GM10248 (cell line): ENCODE data around the gene LGALS3BP.

ENCODE experiments used
- CTCF ChIA-PET: fragments of 300-600 bp; sonication (Branson Sonifier 250); formaldehyde crosslinking; extraction: SDS; loops from one replicate; lab custom pipeline; 2021; ENCODE audit warnings: antibody characterized with exemption; lab: Yijun Ruan, JAX
- POLR2A ChIA-PET: fragments of 350-650 bp; sonication (Branson Sonifier 250); formaldehyde crosslinking; extraction: SDS; loops from one replicate; lab custom pipeline; 2020; ENCODE audit warnings: antibody characterized with exemption; lab: Yijun Ruan, JAX
- DNase-seq: peaks from one replicate; pipeline ENCODE4 v3.0.0; 2012; ENCODE audit errors: extremely low spot score
- CTCF ChIP-seq: IDR thresholded peaks from 2 replicates; pipeline ENCODE4 v1.5.1; 2012; ENCODE audit warnings: mild to moderate bottlenecking, low read depth; ENCODE audit errors: extremely low read depth, missing control alignments, control extremely low read depth

The LGALS3BP gene

GRCh38 chr17:79002796-79003593 is 23.3 kb upstream of the LGALS3BP start:
- no peak for DNase-seq
- ChIA-PET CTCF (no interaction called here), POLR2A (interaction anchor here (0.6 kb wide), 1 partner anchor 1038 kb away, joined by 7 read pairs; no protein-coding TSS in a partner anchor)
- TF ChIP-seq CTCF = no peak

- ChIA-PET CTCF (interaction anchor here (1.0 kb wide), 1 partner anchor 15 kb away, joined by 3 read pairs; no protein-coding TSS in a partner anchor), POLR2A (no interaction called here)
- no peak for TF ChIP-seq CTCF
- DNase-seq = no peak
Observed at GRCh38 chr17:79002291-79002690, 22.6 kb upstream of the LGALS3BP start.

GRCh38 chr17:79001190-79002020 is 21.7 kb upstream of the LGALS3BP start:
- no peak for DNase-seq
- no peak for TF ChIP-seq CTCF
- POLR2A ChIA-PET = no interaction called here
- CTCF ChIA-PET = interaction anchor here (1.0 to 2.2 kb wide), 2 partner anchors 14 to 30 kb away, joined by 3 to 9 read pairs; no protein-coding TSS in a partner anchor

- ChIA-PET POLR2A (interaction anchor here (0.6 kb wide), 1 partner anchor 1643 kb away, joined by 3 read pairs; no protein-coding TSS in a partner anchor), CTCF (interaction anchor here (2.2 kb wide), 1 partner anchor 29 kb away, joined by 9 read pairs; no protein-coding TSS in a partner anchor)
- DNase-seq = no peak
- no peak for TF ChIP-seq CTCF
Observed at GRCh38 chr17:79000396-79001189, 20.9 kb upstream of the LGALS3BP start.

GRCh38 chr17:78999947-79000395 is 20.2 kb upstream of the LGALS3BP start:
- no peak for TF ChIP-seq CTCF
- no peak for DNase-seq
- POLR2A ChIA-PET = interaction anchor here (0.7 kb wide), 1 partner anchor 95 kb away, joined by 11 read pairs; no protein-coding TSS in a partner anchor
- CTCF ChIA-PET = interaction anchor here (2.2 kb wide), 1 partner anchor 28 kb away, joined by 9 read pairs; no protein-coding TSS in a partner anchor
